Measurements from ENCODE around the gene MCTP1.
A peak's percentile ranks its signal among the peaks of the same experiment; 100 is the strongest.

The MCTP1 gene

GRCh38 chr5:94884311-94884710, 400.6 kb downstream of the MCTP1 start:
- Histone ChIP-seq H3K9me3 (no peaks in the 10 kb centered on the region), H3K36me3 (no peaks in the 10 kb centered on the region), H3K27me3 (no peaks in the 10 kb centered on the region), H3K4me1 (no peaks in the 10 kb centered on the region), H3K4me3 (ENCODE audit: low read depth, low read length) (no peak overlapping the region)
- TF ChIP-seq CTCF (IDR thresholded peaks at IDR 0.05; ENCODE audit: low read depth, low read length) = no peak
- DNase-seq = peak; percentile 8

- H3K4me1 ChIP-seq = no peaks in the 10 kb centered on the region
- DNase-seq = no peak
- H3K27me3 ChIP-seq = no peaks in the 10 kb centered on the region
- no peaks in the 10 kb centered on the region for H3K9me3 ChIP-seq
- H3K36me3 ChIP-seq = no peaks in the 10 kb centered on the region
- no peak for TF ChIP-seq CTCF (IDR thresholded peaks at IDR 0.05; ENCODE audit: low read depth, low read length)
- no peak overlapping the region for H3K4me3 ChIP-seq (ENCODE audit: low read depth, low read length)
Observed at GRCh38 chr5:94872526-94872925, 412.4 kb downstream of the MCTP1 start.

DNA sequence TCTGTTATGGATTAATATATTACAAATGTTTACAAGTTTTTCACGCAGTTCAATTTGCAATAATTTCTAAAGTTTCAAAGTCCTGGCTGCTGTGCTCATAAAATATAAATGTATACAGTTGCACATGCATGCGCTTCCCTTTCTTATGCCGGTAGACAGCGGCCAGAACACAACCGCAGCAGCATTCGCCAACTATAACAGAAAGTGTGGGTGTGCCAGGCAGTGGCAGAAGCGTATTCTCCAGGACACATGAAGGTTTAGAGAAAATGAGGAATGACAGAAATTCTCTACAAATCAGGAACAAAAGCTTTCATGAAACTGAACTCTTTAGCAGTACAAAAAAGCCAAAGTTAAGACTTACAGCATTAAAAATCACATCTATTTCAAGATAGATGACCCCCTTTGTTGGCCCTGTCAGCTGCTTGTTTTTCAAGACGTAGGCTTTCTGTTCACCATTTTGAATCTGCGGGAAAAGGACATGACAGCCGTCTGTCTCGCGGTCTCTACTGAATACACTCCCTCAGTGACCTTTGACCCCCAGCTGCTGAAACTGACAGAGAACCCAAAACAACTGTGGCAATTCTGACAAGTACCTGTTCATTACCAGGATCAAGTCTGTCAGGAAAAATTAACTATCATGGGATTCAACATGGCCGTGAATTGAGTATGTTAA, 414.2 kb downstream of the MCTP1 start:
- no peak for DNase-seq
- TF ChIP-seq CTCF (IDR thresholded peaks at IDR 0.05; ENCODE audit: low read depth, low read length) = no peak
- no peaks in the 10 kb centered on the region for H3K4me1 ChIP-seq
- no peaks in the 10 kb centered on the region for H3K27me3 ChIP-seq
- H3K36me3 ChIP-seq = no peaks in the 10 kb centered on the region
- H3K4me3 ChIP-seq (ENCODE audit: low read depth, low read length) = no peak overlapping the region
- H3K9me3 ChIP-seq = no peaks in the 10 kb centered on the region

- Histone ChIP-seq H3K4me3 (ENCODE audit: low read depth, low read length) (no peak overlapping the region), H3K4me1 (no peaks in the 10 kb centered on the region), H3K9me3 (no peaks in the 10 kb centered on the region), H3K36me3 (no peaks in the 10 kb centered on the region), H3K27me3 (no peaks in the 10 kb centered on the region)
- TF ChIP-seq CTCF (IDR thresholded peaks at IDR 0.05; ENCODE audit: low read depth, low read length) = no peak
- DNase-seq = no peak
Observed at GRCh38 chr5:94869921-94870320, 415.0 kb downstream of the MCTP1 start.

DNA sequence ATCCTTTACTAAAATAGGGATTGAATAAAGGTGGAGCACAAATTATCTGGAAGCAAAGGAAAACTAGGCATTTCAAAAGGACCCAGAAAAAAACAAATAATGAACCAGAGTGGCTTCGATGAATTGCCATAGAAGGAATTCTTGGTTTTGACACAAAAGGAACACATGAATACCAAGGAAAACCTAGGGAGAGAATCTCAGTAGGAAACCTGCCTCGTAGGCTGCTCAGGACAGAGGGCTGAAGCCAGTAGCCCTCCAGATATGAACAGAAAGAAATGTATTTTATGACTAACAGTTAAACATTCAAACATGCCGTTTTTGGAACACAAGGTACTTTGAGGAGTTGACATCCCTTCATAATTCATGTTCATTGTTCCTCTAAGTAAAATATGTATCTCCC, 420.9 kb downstream of the MCTP1 start:
- TF ChIP-seq CTCF (IDR thresholded peaks at IDR 0.05; ENCODE audit: low read depth, low read length) = no peak
- no peaks in the 10 kb centered on the region for H3K27me3 ChIP-seq
- H3K36me3 ChIP-seq = no peaks in the 10 kb centered on the region
- no peaks in the 10 kb centered on the region for H3K4me1 ChIP-seq
- no peaks in the 10 kb centered on the region for H3K9me3 ChIP-seq
- no peak for DNase-seq
- no peak overlapping the region for H3K4me3 ChIP-seq (ENCODE audit: low read depth, low read length)

DNA sequence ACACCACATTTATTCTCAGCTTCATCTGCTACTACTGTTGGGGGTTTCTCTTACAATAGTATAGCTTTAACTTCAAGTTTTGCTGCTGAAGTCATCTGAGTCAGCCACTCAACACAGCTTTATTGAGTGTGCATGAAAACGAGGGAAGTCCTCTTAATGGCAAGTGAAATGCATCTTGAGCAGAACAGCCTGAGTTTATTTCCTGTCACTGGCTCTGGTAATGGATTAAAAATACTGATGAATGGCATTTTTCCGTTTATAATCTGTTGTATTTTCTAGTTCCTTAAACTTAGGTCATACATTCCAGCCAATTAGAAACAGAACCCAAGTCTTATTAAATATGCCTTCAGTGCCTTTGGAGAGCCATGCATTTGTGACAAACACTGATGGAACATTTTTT, 427.8 kb downstream of the MCTP1 start:
- TF ChIP-seq CTCF (IDR thresholded peaks at IDR 0.05; ENCODE audit: low read depth, low read length) = no peak
- Histone ChIP-seq H3K36me3 (no peaks in the 10 kb centered on the region), H3K27me3 (no peaks in the 10 kb centered on the region), H3K4me1 (peaks cover 19% of the 10 kb centered on the region), H3K9me3 (no peaks in the 10 kb centered on the region), H3K4me3 (ENCODE audit: low read depth, low read length) (no peak overlapping the region)
- DNase-seq = no peak

Data from BE2C (cell line).